Measurements from ENCODE around the gene LMF1. TPM values are rescaled to one million over a fixed set of nuclear protein-coding genes. Genes with fewer than 3 reads are reported as not detected.

Gene LMF1
- total RNA-seq, 1 experiment from 2014 or later = 12.2 TPM

- DNase-seq = no peak
- H3K27ac ChIP-seq (ENCODE audit: low read length) = no peak overlapping the region
- no peak overlapping the region for H2AFZ ChIP-seq (ENCODE audit: low read length)
- H3K4me2 ChIP-seq (ENCODE audit: low read depth, low read length, poor library complexity, severe bottlenecking) = no peak overlapping the region
- no peak overlapping the region for H3K9ac ChIP-seq (ENCODE audit: low read length)
- no peak overlapping the region for H3K4me3 ChIP-seq (ENCODE audit: low read length)
- H3K9me3 ChIP-seq (ENCODE audit: low read length) = no peaks in the 10 kb centered on the region
- H4K20me1 ChIP-seq (ENCODE audit: insufficient read depth, low read depth, low read length) = no peaks in the 10 kb centered on the region
- H3K4me1 ChIP-seq (ENCODE audit: low read length) = no peaks in the 10 kb centered on the region
- H3K9me2 ChIP-seq (replicated peaks; ENCODE audit: insufficient read depth, low read length) = no peaks in the 10 kb centered on the region
- H3K27me3 ChIP-seq (ENCODE audit: low read length) = no peaks in the 10 kb centered on the region
- H3K36me3 ChIP-seq (ENCODE audit: insufficient read depth, low read length) = no peaks in the 10 kb centered on the region
- H3K79me2 ChIP-seq (ENCODE audit: low read length) = no peaks in the 10 kb centered on the region
These were observed 38.9 kb downstream of the LMF1 start for GRCh38 chr16:931626-932500.

GRCh38 chr16:931171-931570 lies 39.6 kb downstream of the LMF1 start:
- Histone ChIP-seq H3K4me1 (ENCODE audit: low read length) (no peaks in the 10 kb centered on the region), H3K27me3 (ENCODE audit: low read length) (no peaks in the 10 kb centered on the region), H3K9ac (ENCODE audit: low read length) (no peak overlapping the region), H3K4me2 (ENCODE audit: low read depth, low read length, poor library complexity, severe bottlenecking) (no peak overlapping the region), H4K20me1 (ENCODE audit: insufficient read depth, low read depth, low read length) (no peaks in the 10 kb centered on the region), H3K79me2 (ENCODE audit: low read length) (no peaks in the 10 kb centered on the region), H2AFZ (ENCODE audit: low read length) (no peak overlapping the region), H3K9me2 (replicated peaks; ENCODE audit: insufficient read depth, low read length) (no peaks in the 10 kb centered on the region), H3K4me3 (ENCODE audit: low read length) (no peak overlapping the region), H3K27ac (ENCODE audit: low read length) (no peak overlapping the region), H3K36me3 (ENCODE audit: insufficient read depth, low read length) (no peaks in the 10 kb centered on the region), H3K9me3 (ENCODE audit: low read length) (no peaks in the 10 kb centered on the region; the same call in 1 of the 2 replicates)
- no peak for DNase-seq

GRCh38 chr16:930511-930910 lies 40.3 kb downstream of the LMF1 start:
- Histone ChIP-seq H3K9me2 (replicated peaks; ENCODE audit: insufficient read depth, low read length) (no peaks in the 10 kb centered on the region; the same call in 1 of the 2 replicates), H3K9me3 (ENCODE audit: low read length) (peaks cover 4% of the 10 kb centered on the region; the same call in 1 of the 2 replicates), H4K20me1 (ENCODE audit: insufficient read depth, low read depth, low read length) (no peaks in the 10 kb centered on the region), H3K4me2 (ENCODE audit: low read depth, low read length, poor library complexity, severe bottlenecking) (no peak overlapping the region), H3K4me1 (ENCODE audit: low read length) (no peaks in the 10 kb centered on the region), H3K27ac (ENCODE audit: low read length) (no peak overlapping the region), H3K79me2 (ENCODE audit: low read length) (no peaks in the 10 kb centered on the region), H2AFZ (ENCODE audit: low read length) (no peak overlapping the region), H3K9ac (ENCODE audit: low read length) (no peak overlapping the region), H3K27me3 (ENCODE audit: low read length) (no peaks in the 10 kb centered on the region), H3K36me3 (ENCODE audit: insufficient read depth, low read length) (no peaks in the 10 kb centered on the region), H3K4me3 (ENCODE audit: low read length) (no peak overlapping the region)
- no peak for DNase-seq

- Histone ChIP-seq H3K9me2 (replicated peaks; ENCODE audit: insufficient read depth, low read length) (no peaks in the 10 kb centered on the region; the same call in 1 of the 2 replicates), H2AFZ (ENCODE audit: low read length) (no peak overlapping the region), H3K79me2 (ENCODE audit: low read length) (no peaks in the 10 kb centered on the region), H3K9me3 (ENCODE audit: low read length) (peaks cover 4% of the 10 kb centered on the region; the same call in 1 of the 2 replicates), H3K9ac (ENCODE audit: low read length) (no peak overlapping the region), H3K27ac (ENCODE audit: low read length) (no peak overlapping the region), H3K4me3 (ENCODE audit: low read length) (no peak overlapping the region), H3K4me2 (ENCODE audit: low read depth, low read length, poor library complexity, severe bottlenecking) (no peak overlapping the region), H3K36me3 (ENCODE audit: insufficient read depth, low read length) (no peaks in the 10 kb centered on the region), H3K4me1 (ENCODE audit: low read length) (no peaks in the 10 kb centered on the region), H3K27me3 (ENCODE audit: low read length) (no peaks in the 10 kb centered on the region), H4K20me1 (ENCODE audit: insufficient read depth, low read depth, low read length) (no peaks in the 10 kb centered on the region)
- no peak for DNase-seq
These were observed 40.7 kb downstream of the LMF1 start for GRCh38 chr16:930076-930475.

GRCh38 chr16:929227-930073 lies 41.3 kb downstream of the LMF1 start:
- no peak overlapping the region for H2AFZ ChIP-seq (ENCODE audit: low read length)
- no peak overlapping the region for H3K4me3 ChIP-seq (ENCODE audit: low read length)
- no peak overlapping the region for H3K9ac ChIP-seq (ENCODE audit: low read length)
- no peak overlapping the region for H3K4me2 ChIP-seq (ENCODE audit: low read depth, low read length, poor library complexity, severe bottlenecking)
- no peak for DNase-seq
- H3K27ac ChIP-seq (ENCODE audit: low read length) = no peak overlapping the region
- H3K36me3 ChIP-seq (ENCODE audit: insufficient read depth, low read length) = no peaks in the 10 kb centered on the region
- no peaks in the 10 kb centered on the region for H4K20me1 ChIP-seq (ENCODE audit: insufficient read depth, low read depth, low read length)
- H3K9me3 ChIP-seq (ENCODE audit: low read length) = peaks cover 4% of the 10 kb centered on the region; the same call in 1 of the 2 replicates
- no peaks in the 10 kb centered on the region for H3K79me2 ChIP-seq (ENCODE audit: low read length)
- H3K27me3 ChIP-seq (ENCODE audit: low read length) = no peaks in the 10 kb centered on the region
- no peaks in the 10 kb centered on the region; the same call in 1 of the 2 replicates for H3K9me2 ChIP-seq (replicated peaks; ENCODE audit: insufficient read depth, low read length)
- H3K4me1 ChIP-seq (ENCODE audit: low read length) = no peaks in the 10 kb centered on the region

- Histone ChIP-seq H3K79me2 (ENCODE audit: low read length) (no peaks in the 10 kb centered on the region), H4K20me1 (ENCODE audit: insufficient read depth, low read depth, low read length) (no peaks in the 10 kb centered on the region), H3K4me1 (ENCODE audit: low read length) (no peaks in the 10 kb centered on the region), H3K4me3 (ENCODE audit: low read length) (no peak overlapping the region), H3K9me3 (ENCODE audit: low read length) (peaks cover 4% of the 10 kb centered on the region; the same call in 1 of the 2 replicates), H3K9ac (ENCODE audit: low read length) (no peak overlapping the region), H3K9me2 (replicated peaks; ENCODE audit: insufficient read depth, low read length) (no peaks in the 10 kb centered on the region; the same call in 1 of the 2 replicates), H3K27me3 (ENCODE audit: low read length) (no peaks in the 10 kb centered on the region), H2AFZ (ENCODE audit: low read length) (no peak overlapping the region), H3K27ac (ENCODE audit: low read length) (no peak overlapping the region), H3K36me3 (ENCODE audit: insufficient read depth, low read length) (no peaks in the 10 kb centered on the region), H3K4me2 (ENCODE audit: low read depth, low read length, poor library complexity, severe bottlenecking) (no peak overlapping the region)
- DNase-seq = no peak
These were observed 42.3 kb downstream of the LMF1 start for GRCh38 chr16:928526-928925.

GRCh38 chr16:927931-928330 lies 42.9 kb downstream of the LMF1 start:
- H3K9ac ChIP-seq (ENCODE audit: low read length) = no peak overlapping the region
- H3K9me2 ChIP-seq (replicated peaks; ENCODE audit: insufficient read depth, low read length) = no peaks in the 10 kb centered on the region; the same call in 1 of the 2 replicates
- H3K79me2 ChIP-seq (ENCODE audit: low read length) = no peaks in the 10 kb centered on the region
- peaks cover 4% of the 10 kb centered on the region; the same call in 1 of the 2 replicates for H3K9me3 ChIP-seq (ENCODE audit: low read length)
- H3K27ac ChIP-seq (ENCODE audit: low read length) = no peak overlapping the region
- H3K36me3 ChIP-seq (ENCODE audit: insufficient read depth, low read length) = no peaks in the 10 kb centered on the region
- H4K20me1 ChIP-seq (ENCODE audit: insufficient read depth, low read depth, low read length) = no peaks in the 10 kb centered on the region
- DNase-seq = no peak
- H3K4me1 ChIP-seq (ENCODE audit: low read length) = no peaks in the 10 kb centered on the region
- H3K4me2 ChIP-seq (ENCODE audit: low read depth, low read length, poor library complexity, severe bottlenecking) = no peak overlapping the region
- H3K27me3 ChIP-seq (ENCODE audit: low read length) = no peaks in the 10 kb centered on the region
- no peak overlapping the region for H2AFZ ChIP-seq (ENCODE audit: low read length)
- no peak overlapping the region for H3K4me3 ChIP-seq (ENCODE audit: low read length)

- Histone ChIP-seq H3K27me3 (ENCODE audit: low read length) (no peaks in the 10 kb centered on the region), H3K9ac (ENCODE audit: low read length) (no peak overlapping the region), H3K79me2 (ENCODE audit: low read length) (no peaks in the 10 kb centered on the region), H4K20me1 (ENCODE audit: insufficient read depth, low read depth, low read length) (no peaks in the 10 kb centered on the region), H3K9me3 (ENCODE audit: low read length) (peaks cover 4% of the 10 kb centered on the region; the same call in 1 of the 2 replicates), H3K27ac (ENCODE audit: low read length) (no peak overlapping the region), H3K4me1 (ENCODE audit: low read length) (no peaks in the 10 kb centered on the region), H3K36me3 (ENCODE audit: insufficient read depth, low read length) (no peaks in the 10 kb centered on the region), H3K4me3 (ENCODE audit: low read length) (no peak overlapping the region), H2AFZ (ENCODE audit: low read length) (no peak overlapping the region), H3K4me2 (ENCODE audit: low read depth, low read length, poor library complexity, severe bottlenecking) (no peak overlapping the region), H3K9me2 (replicated peaks; ENCODE audit: insufficient read depth, low read length) (no peaks in the 10 kb centered on the region; the same call in 1 of the 2 replicates)
- no peak for DNase-seq
These were observed 43.4 kb downstream of the LMF1 start for GRCh38 chr16:927406-927805.
